ENCODE data around the gene MTMR4. TPM values are rescaled to one million over a fixed set of nuclear protein-coding genes. Genes with fewer than 3 reads are reported as not detected.

Gene MTMR4
- total RNA-seq (2022; extraction: Qiagen RNA extraction) = 7.0 to 11.3 TPM (median 9.6 TPM) in 5 replicates

DNA sequence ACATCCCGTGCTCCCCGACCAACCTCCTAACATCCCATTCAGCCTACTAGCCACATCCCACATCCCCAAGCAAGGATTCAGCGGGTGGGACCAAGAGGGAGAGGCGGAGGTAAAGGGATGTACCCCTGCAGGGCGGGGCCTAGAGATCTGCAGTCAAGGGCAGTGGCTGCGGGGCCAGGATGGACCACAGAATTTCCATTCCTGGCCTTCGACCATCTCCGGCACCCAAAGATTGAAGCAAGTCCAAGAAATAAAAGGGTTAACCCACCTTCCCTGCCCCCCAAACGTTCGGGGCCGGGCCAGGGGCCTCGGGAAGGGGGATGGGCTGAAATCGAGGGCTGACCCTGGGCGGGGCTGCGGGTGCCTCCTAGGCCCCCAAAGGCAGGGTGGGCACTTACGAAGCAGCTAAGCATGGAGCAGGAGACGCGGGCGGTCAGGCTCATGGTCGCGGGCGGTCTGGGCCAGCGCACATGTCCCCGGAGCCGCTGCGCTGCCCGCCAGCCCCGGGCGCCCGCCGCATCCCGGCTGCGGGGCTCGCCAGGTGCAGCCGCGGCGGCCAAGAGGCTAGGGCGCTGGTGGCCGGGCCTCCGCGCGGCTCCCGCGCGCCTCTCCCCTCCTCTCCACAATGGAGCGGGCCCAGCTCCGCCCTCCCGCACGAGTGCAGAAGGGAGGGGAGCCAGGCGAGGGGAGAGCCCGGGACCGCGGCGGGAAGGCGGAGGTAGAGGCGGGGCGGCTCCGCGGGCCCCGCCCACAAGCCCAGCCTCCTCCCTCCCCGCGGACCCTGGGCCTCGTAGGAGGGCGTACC lies at the start of gene MTMR4:
Gene MTMR4 (minus strand): TSS at position 674 of the 805 bp plus-strand sequence. CDS start 231 bp downstream, at position 443.

DNA sequence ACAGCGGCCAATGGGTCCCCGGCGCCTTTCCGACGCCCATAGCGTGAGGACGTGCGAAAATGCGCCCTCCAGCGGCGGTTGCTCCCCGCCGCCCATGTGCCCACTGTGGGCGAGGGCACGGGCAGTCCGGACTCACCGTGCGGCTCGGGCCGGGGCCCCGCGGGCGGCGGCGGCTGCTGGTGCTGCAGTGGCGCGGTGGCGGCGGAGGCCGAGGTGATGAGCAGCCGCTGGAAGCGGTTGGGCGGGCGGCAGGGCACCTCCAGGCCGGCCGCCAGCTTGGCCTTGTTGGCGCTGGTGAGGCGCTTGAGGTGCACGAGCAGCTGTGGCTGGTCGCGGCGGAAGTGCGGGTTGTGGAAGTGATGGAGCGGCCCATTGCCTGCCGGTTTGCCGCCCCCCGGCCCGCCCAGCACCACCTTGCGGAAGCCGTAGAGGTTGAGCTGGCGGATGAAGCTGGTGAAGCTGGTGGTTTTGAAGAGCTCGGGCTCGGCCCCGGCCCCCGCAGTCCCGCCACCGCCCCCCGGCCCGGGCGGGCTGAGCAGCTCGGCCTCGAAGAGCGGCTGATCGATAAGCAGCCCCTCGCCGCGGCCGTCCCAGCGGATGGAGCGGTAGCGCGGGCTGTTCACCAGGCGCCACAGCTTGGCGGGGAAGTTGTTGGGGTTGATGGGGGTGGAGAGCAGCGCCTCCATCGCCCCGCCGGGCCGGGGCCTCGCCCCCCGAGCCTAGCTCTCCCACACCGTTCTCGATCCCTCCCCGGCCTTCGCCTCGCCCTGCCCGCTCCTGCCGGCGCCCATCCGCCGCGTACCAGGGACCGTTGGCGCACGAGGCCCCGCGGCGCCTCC lies 26.6 kb downstream of the MTMR4 start, which contains the start of gene HSF5:
Gene HSF5 (minus strand): TSS at position 820 of the 839 bp plus-strand sequence. CDS start 134 bp downstream, at position 686.

Other genes starting within 250 kb of the MTMR4 start
- not detected in 5 replicates for gene MPO, start 233.7 kb downstream of the MTMR4 start, total RNA-seq (2022; extraction: Qiagen RNA extraction)
- not detected in 5 replicates for gene TSPOAP1, start 185.8 kb downstream of the MTMR4 start, total RNA-seq (2022; extraction: Qiagen RNA extraction)
- gene SUPT4H1, start 162.4 kb downstream of the MTMR4 start, total RNA-seq (2022; extraction: Qiagen RNA extraction) = 117 to 168 TPM (median 149 TPM) in 5 replicates
- gene RNF43, start 97.1 kb downstream of the MTMR4 start, total RNA-seq (2022; extraction: Qiagen RNA extraction) = 0.19 to 0.47 TPM (median 0.28 TPM) in 5 replicates
- not detected in 5 replicates for gene HSF5, start 26.2 kb downstream of the MTMR4 start, total RNA-seq (2022; extraction: Qiagen RNA extraction)
- 0.13 to 0.29 TPM (median 0.15 TPM) in 5 replicates for gene TEX14, start 177.4 kb upstream of the MTMR4 start, total RNA-seq (2022; extraction: Qiagen RNA extraction)
- gene RAD51C, start 178.0 kb upstream of the MTMR4 start, total RNA-seq (2022; extraction: Qiagen RNA extraction) = 52.5 to 59.3 TPM (median 54.7 TPM) in 5 replicates
- gene PPM1E, start 241.2 kb upstream of the MTMR4 start, total RNA-seq (2022; extraction: Qiagen RNA extraction) = 0.02 to 0.08 TPM (median 0.05 TPM) in 5 replicates

All from A549 treated with Mapracorat at 1 μM for 4 hours (cell line).